ENCODE results near the gene KIAA0408. TPM values are rescaled to one million over a fixed set of nuclear protein-coding genes. Genes with fewer than 3 reads are reported as not detected.

Gene KIAA0408
- total and polyA plus RNA-seq, 2 of the 8 experiments (the other 6 are each of a cell fraction or from before 2014, with no cell fraction given) = 3.3 to 10.8 TPM

- CTCF ChIA-PET (ENCODE audit: partially characterized antibody) = interaction anchor here (0.7 kb wide), 1 partner anchor 333 kb away, joined by 3 read pairs; no protein-coding TSS in a partner anchor
- Histone ChIP-seq H3K14ac (ENCODE audit: insufficient read length) (no peak overlapping the region), H4K91ac (replicated peaks; ENCODE audit: insufficient read length, low read length) (no peak overlapping the region), H2BK12ac (ENCODE audit: low read depth, low read length) (no peak overlapping the region), H3K27me3 (replicated peaks in 1 of 4; ENCODE audit: control insufficient read depth in 3 of 4, extremely low read depth in 1 of 4, insufficient read depth in 3 of 4, low read length in 3 of 4) (no peaks in the 10 kb centered on the region), H3K4me3 (ENCODE audit: extremely low read depth in 1 of 4, insufficient read depth in 2 of 4, low read depth in 3 of 4, low read length in 4 of 4) (no peak overlapping the region), H4K20me1 (replicated peaks in 1 of 2; ENCODE audit: control insufficient read depth in 1 of 2, insufficient read depth in 2 of 2, low read length in 2 of 2) (no peaks in the 10 kb centered on the region), H3K79me1 (ENCODE audit: low read depth, low read length) (no peaks in the 10 kb centered on the region), H3K9me3 (ENCODE audit: insufficient read depth in 2 of 2, low read depth in 1 of 2, low read length in 1 of 2) (no peaks in the 10 kb centered on the region), H2BK15ac (ENCODE audit: low read length) (no peak overlapping the region), H3K4me1 (replicated peaks in 1 of 4; ENCODE audit: control insufficient read depth in 3 of 4, insufficient read depth in 4 of 4, low read length in 3 of 4) (no peaks in the 10 kb centered on the region), H3K4ac (replicated peaks; ENCODE audit: insufficient read length, low read depth, low read length) (no peak overlapping the region), H2BK5ac (ENCODE audit: low read depth, low read length) (no peak overlapping the region), H4K5ac (ENCODE audit: insufficient read length, low read depth, low read length) (no peak overlapping the region), H3K4me2 (ENCODE audit: insufficient read depth in 1 of 2, low read depth in 2 of 2, low read length in 2 of 2) (no peak overlapping the region), H3K18ac (ENCODE audit: extremely low read depth, low read length) (no peak overlapping the region), H2AK5ac (ENCODE audit: low read depth, low read length) (no peak overlapping the region), H2BK120ac (replicated peaks; ENCODE audit: low read depth, low read length) (no peak overlapping the region), H2AFZ (ENCODE audit: low read length) (no peak overlapping the region), H3K36me3 (ENCODE audit: control insufficient read depth in 2 of 4, insufficient read depth in 4 of 4, low read length in 3 of 4) (no peaks in the 10 kb centered on the region), H4K8ac (ENCODE audit: extremely low read depth, insufficient read depth, low read length) (no peak overlapping the region), H3K27ac (ENCODE audit: low read depth, low read length) (no peak overlapping the region), H3K79me2 (ENCODE audit: control insufficient read depth in 1 of 2, insufficient read depth in 2 of 2, low read length in 2 of 2) (no peaks in the 10 kb centered on the region), H2BK20ac (ENCODE audit: low read length) (no peak overlapping the region), H3K56ac (replicated peaks; ENCODE audit: insufficient read length, low read depth, low read length) (no peak overlapping the region), H3K9ac (replicated peaks in 1 of 4; ENCODE audit: extremely low read depth in 1 of 4, low read depth in 3 of 4, low read length in 3 of 4) (no peak overlapping the region), H3K23ac (ENCODE audit: insufficient read length) (no peak overlapping the region), H3K23me2 (ENCODE audit: low read depth, low read length) (no peaks in the 10 kb centered on the region)
- POLR2A ChIA-PET (ENCODE audit: partially characterized antibody) = no interaction called here
- DNase-seq (ENCODE audit: low read depth in 1 of 2, low spot score in 2 of 2) (no peak), FAIRE-seq (no peak)
- no peak for TF ChIP-seq PHF8 (conservative IDR thresholded peaks at IDR 0.05; ENCODE audit: low read depth, low read length)
- no peak for TF ChIP-seq HDAC2 (IDR thresholded peaks at IDR 0.05; ENCODE audit: borderline replicate concordance in 1 of 2, low read depth in 2 of 2, low read length in 2 of 2)
- TF ChIP-seq CTBP2 (IDR thresholded peaks at IDR 0.05; ENCODE audit: borderline replicate concordance, insufficient read depth, insufficient read length, low read length) = no peak
- no peak for TF ChIP-seq FOSL1 (IDR thresholded peaks at IDR 0.05; ENCODE audit: insufficient read depth, low read depth, low read length)
- no peak for TF ChIP-seq GTF2F1 (IDR thresholded peaks at IDR 0.05; ENCODE audit: borderline replicate concordance, low read depth, low read length)
- TF ChIP-seq KDM1A (IDR thresholded peaks at IDR 0.05; ENCODE audit: borderline replicate concordance, low read length) = no peak
- no peak for TF ChIP-seq HDAC6 (IDR thresholded peaks at IDR 0.05; ENCODE audit: low read depth, low read length)
- TF ChIP-seq SIN3A (conservative IDR thresholded peaks at IDR 0.05 in 1 of 2, IDR thresholded peaks at IDR 0.05 in 1 of 2; ENCODE audit: low read depth in 1 of 2, low read length in 2 of 2) = no peak
- TF ChIP-seq USF2 (IDR thresholded peaks at IDR 0.05; ENCODE audit: low read length) = no peak
- TF ChIP-seq ZNF274 (IDR thresholded peaks at IDR 0.05; ENCODE audit: borderline replicate concordance, extremely low read depth, low read length) = no peak
- no peak for TF ChIP-seq POLR2A (IDR thresholded peaks at IDR 0.05; ENCODE audit: control extremely low read depth in 1 of 2, low read depth in 2 of 2, low read length in 2 of 2)
- no peak for TF ChIP-seq TEAD4 (IDR thresholded peaks at IDR 0.05; ENCODE audit: low read depth, low read length)
- no peak for TF ChIP-seq GABPA (IDR thresholded peaks at IDR 0.05; ENCODE audit: borderline replicate concordance, insufficient read depth, low read length)
- TF ChIP-seq KDM4A (IDR thresholded peaks at IDR 0.05; ENCODE audit: low read depth, low read length, severe bottlenecking) = no peak
These were observed 24.5 kb downstream of the KIAA0408 start for GRCh38 chr6:127434651-127435050.

All from H1 (cell line).